MM.1S (cell line): ENCODE measurements around the gene DPYSL5.

Source experiments
- DNase-seq: peaks from one replicate; pipeline ENCODE4 v3.0.0-alpha.2; 2015
- H2AFZ ChIP-seq: fragments of 300-600 bp; sonication (generic); 2 replicates; pipeline ENCODE4 v1.6.0; 2016; ENCODE audit warnings: antibody characterized with exemption, low read length
- H3F3A ChIP-seq: fragments of 300-600 bp; sonication (generic); 2 replicates; pipeline ENCODE4 v1.6.1; 2016; ENCODE audit warnings: mild to moderate bottlenecking, antibody characterized with exemption, low read length, moderate library complexity, mixed read lengths; ENCODE audit not compliant: insufficient read depth
- H3K27ac ChIP-seq: fragments of 300-600 bp; sonication (generic); 2 replicates; pipeline ENCODE4 v1.5.1; 2016; ENCODE audit warnings: mild to moderate bottlenecking, low read length
- H3K27me3 ChIP-seq: fragments of 300-600 bp; sonication (generic); replicated peaks from 2 replicates; pipeline ENCODE4 v1.6.0; 2016; ENCODE audit warnings: low read length; ENCODE audit not compliant: insufficient read depth
- H3K36me3 ChIP-seq: fragments of 300-600 bp; sonication (generic); replicated peaks from 2 replicates; pipeline ENCODE4 v1.6.1; 2016; ENCODE audit warnings: mild to moderate bottlenecking, low read length, mixed read lengths; ENCODE audit not compliant: insufficient read depth
- H3K4me1 ChIP-seq: fragments of 300-600 bp; sonication (generic); 2 replicates; pipeline ENCODE4 v1.6.1; 2016; ENCODE audit warnings: low read length, mixed read lengths
- H3K4me2 ChIP-seq: fragments of 300-600 bp; sonication (generic); 2 replicates; pipeline ENCODE4 v1.6.0; 2016; ENCODE audit warnings: low read depth, low read length
- H3K4me3 ChIP-seq: fragments of 300-600 bp; sonication (generic); 2 replicates; pipeline ENCODE4 v1.5.1; 2016; ENCODE audit warnings: low read length, mixed read lengths
- H3K79me2 ChIP-seq: fragments of 300-600 bp; sonication (generic); 2 replicates; pipeline ENCODE4 v1.6.1; 2016; ENCODE audit warnings: mixed run types, low read length, mixed read lengths
- H3K9ac ChIP-seq: fragments of 300-600 bp; sonication (generic); 2 replicates; pipeline ENCODE4 v1.6.1; 2016; ENCODE audit warnings: low read length, mixed read lengths
- H3K9me2 ChIP-seq: fragments of 300-600 bp; sonication (generic); replicated peaks from 2 replicates; pipeline ENCODE4 v1.6.1; 2016; ENCODE audit warnings: mild to moderate bottlenecking, low read length, mixed read lengths; ENCODE audit not compliant: insufficient read depth
- H3K9me3 ChIP-seq: fragments of 300-600 bp; sonication (generic); replicated peaks from 2 replicates; pipeline ENCODE4 v1.6.1; 2016; ENCODE audit warnings: mild to moderate bottlenecking, low read length, mixed read lengths; ENCODE audit not compliant: insufficient read depth
- H4K20me1 ChIP-seq: fragments of 300-600 bp; sonication (generic); 2 replicates; pipeline ENCODE4 v1.6.1; 2016; ENCODE audit warnings: mild to moderate bottlenecking, low read length, moderate library complexity, mixed read lengths; ENCODE audit not compliant: insufficient read depth
- CTCF ChIP-seq: fragments of 300-600 bp; sonication (generic); IDR thresholded peaks from 2 replicates; pipeline ENCODE4 v1.5.1; 2016; ENCODE audit warnings: antibody characterized with exemption, low read length, mixed read lengths
- EZH2 ChIP-seq: fragments of 300-600 bp; sonication (generic); optimal IDR thresholded peaks from 2 replicates; pipeline ENCODE3; 2017; ENCODE audit warnings: low read depth, mild to moderate bottlenecking, antibody characterized with exemption, low read length, mixed read lengths
- EZH2phosphoT487 ChIP-seq: fragments of 300-600 bp; sonication (generic); IDR thresholded peaks from 2 replicates; pipeline ENCODE4 v1.6.1; 2018; ENCODE audit warnings: antibody characterized with exemption, low read length

DPYSL5 gene

GRCh38 chr2:26988058-26988860 is 140.3 kb downstream of the DPYSL5 start:
- Histone ChIP-seq H3K79me2 (no peaks in the 10 kb centered on the region), H3K27me3 (no peaks in the 10 kb centered on the region), H3K4me1 (no peaks in the 10 kb centered on the region), H3K9me3 (no peaks in the 10 kb centered on the region), H3K4me3 (no peak overlapping the region), H4K20me1 (no peaks in the 10 kb centered on the region), H2AFZ (no peak overlapping the region), H3K9me2 (no peaks in the 10 kb centered on the region), H3K27ac (no peak overlapping the region), H3K36me3 (no peaks in the 10 kb centered on the region), H3K9ac (no peak overlapping the region), H3K4me2 (no peak overlapping the region), H3F3A (no peaks in the 10 kb centered on the region)
- no peak for TF ChIP-seq CTCF
- no peak for TF ChIP-seq EZH2
- TF ChIP-seq EZH2phosphoT487, result no peak
- DNase-seq, result no peak

GRCh38 chr2:26989156-26989555 is 141.2 kb downstream of the DPYSL5 start:
- no peak for DNase-seq
- H3K79me2 ChIP-seq, result no peaks in the 10 kb centered on the region
- H3K27ac ChIP-seq, result no peak overlapping the region
- no peak overlapping the region for H3K9ac ChIP-seq
- no peak overlapping the region for H3K4me3 ChIP-seq
- no peak overlapping the region for H3K4me2 ChIP-seq
- no peaks in the 10 kb centered on the region for H4K20me1 ChIP-seq
- no peaks in the 10 kb centered on the region for H3K4me1 ChIP-seq
- no peaks in the 10 kb centered on the region for H3K9me2 ChIP-seq
- no peaks in the 10 kb centered on the region for H3K27me3 ChIP-seq
- no peaks in the 10 kb centered on the region for H3F3A ChIP-seq
- no peak overlapping the region for H2AFZ ChIP-seq
- H3K9me3 ChIP-seq, result no peaks in the 10 kb centered on the region
- no peaks in the 10 kb centered on the region for H3K36me3 ChIP-seq
- no peak for TF ChIP-seq EZH2
- no peak for TF ChIP-seq EZH2phosphoT487
- no peak for TF ChIP-seq CTCF

- Histone ChIP-seq H3K4me1 (no peaks in the 10 kb centered on the region), H3K4me3 (no peak overlapping the region), H3K36me3 (no peaks in the 10 kb centered on the region), H3K79me2 (no peaks in the 10 kb centered on the region), H3K27me3 (no peaks in the 10 kb centered on the region), H3K4me2 (no peak overlapping the region), H3K9ac (no peak overlapping the region), H3K9me2 (no peaks in the 10 kb centered on the region), H3F3A (no peaks in the 10 kb centered on the region), H3K27ac (no peak overlapping the region), H2AFZ (no peak overlapping the region), H4K20me1 (no peaks in the 10 kb centered on the region), H3K9me3 (no peaks in the 10 kb centered on the region)
- no peak for DNase-seq
- TF ChIP-seq CTCF, result no peak
- TF ChIP-seq EZH2, result no peak
- TF ChIP-seq EZH2phosphoT487, result no peak
Measured at GRCh38 chr2:26991717-26992116, 143.8 kb downstream of the DPYSL5 start.
